GM12875 (cell line): ENCODE results near the gene TMEM131L.

Experiments
- H3K4me3 ChIP-seq: one replicate; pipeline ENCODE4 v1.5.1; 2011; ENCODE audit warnings: low read depth, low read length, control low read depth
- CTCF ChIP-seq: IDR thresholded peaks from 2 replicates; pipeline ENCODE4 v1.5.1; 2011; ENCODE audit warnings: low read depth, mild to moderate bottlenecking, control low read depth, inconsistent platforms, low read length, moderate library complexity, borderline replicate concordance; ENCODE audit not compliant: insufficient read depth

TMEM131L gene

DNA sequence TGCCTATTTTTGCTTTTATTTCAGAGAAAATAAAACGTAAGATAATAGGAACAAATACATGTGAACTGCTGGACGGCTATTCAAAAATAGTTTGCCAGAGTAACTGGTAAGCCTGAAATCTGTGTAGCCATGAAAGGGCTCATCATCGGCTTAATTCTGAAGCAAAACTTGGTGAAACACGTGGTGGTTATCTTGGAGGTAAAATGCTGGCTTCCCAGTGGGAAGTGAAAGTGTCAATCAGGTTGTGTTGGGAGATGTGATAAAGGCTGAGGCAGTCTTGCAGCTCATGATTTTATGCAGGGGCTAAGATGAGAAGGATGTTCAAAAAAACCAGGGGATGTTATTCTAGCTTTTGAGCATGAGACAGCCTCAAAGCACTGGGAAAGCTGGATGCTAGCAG is 181.8 kb downstream of the TMEM131L start:
- TF ChIP-seq CTCF = no peak
- H3K4me3 ChIP-seq = no peak overlapping the region

GRCh38 chr4:153649572-153649991 is 183.4 kb downstream of the TMEM131L start:
- H3K4me3 ChIP-seq = no peak overlapping the region
- 0 out of 2 replicates have a peak, but pooled peaks have one; percentile 3 for TF ChIP-seq CTCF

GRCh38 chr4:153651116-153651515 is 185.0 kb downstream of the TMEM131L start:
- H3K4me3 ChIP-seq = no peak overlapping the region
- no peak for TF ChIP-seq CTCF

- no peak for TF ChIP-seq CTCF
- H3K4me3 ChIP-seq = no peak overlapping the region
Observed at GRCh38 chr4:153651587-153651986, 185.4 kb downstream of the TMEM131L start.

GRCh38 chr4:153652051-153652784 is 186.1 kb downstream of the TMEM131L start:
- no peak overlapping the region for H3K4me3 ChIP-seq
- TF ChIP-seq CTCF = no peak

DNA sequence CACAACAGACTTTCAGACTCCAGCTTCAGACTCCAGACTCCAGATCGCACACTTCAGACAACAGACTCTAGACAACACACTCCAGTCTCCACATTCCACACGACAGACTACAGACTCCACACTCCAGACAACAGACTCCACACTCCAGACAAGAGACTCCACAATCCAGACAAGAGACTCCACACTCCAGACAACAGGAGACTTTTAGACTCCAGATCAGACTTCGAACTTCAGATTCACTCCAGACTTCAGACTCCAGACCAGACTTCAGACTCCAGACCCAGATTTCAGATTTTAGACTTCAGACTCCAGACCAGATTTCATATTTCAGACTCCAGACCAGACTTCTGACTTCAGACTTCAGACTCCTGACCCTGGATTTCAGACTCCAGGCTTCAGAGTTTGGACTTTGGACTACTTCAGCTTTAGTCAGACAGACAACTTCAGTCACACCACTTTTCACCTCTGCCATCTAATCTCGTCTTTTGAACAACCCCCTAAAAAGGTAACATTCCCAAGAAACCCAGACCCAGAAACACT is 188.9 kb downstream of the TMEM131L start:
- TF ChIP-seq CTCF = no peak
- H3K4me3 ChIP-seq = no peak overlapping the region

- H3K4me3 ChIP-seq = no peak overlapping the region
- no peak for TF ChIP-seq CTCF
Observed at GRCh38 chr4:153655928-153656327, 189.8 kb downstream of the TMEM131L start.
